ENCODE measurements around the gene RAB27B.

Gene RAB27B

GRCh38 chr18:54916507-54916906 is 88.2 kb downstream of the RAB27B start:
- no peak for DNase-seq

DNA sequence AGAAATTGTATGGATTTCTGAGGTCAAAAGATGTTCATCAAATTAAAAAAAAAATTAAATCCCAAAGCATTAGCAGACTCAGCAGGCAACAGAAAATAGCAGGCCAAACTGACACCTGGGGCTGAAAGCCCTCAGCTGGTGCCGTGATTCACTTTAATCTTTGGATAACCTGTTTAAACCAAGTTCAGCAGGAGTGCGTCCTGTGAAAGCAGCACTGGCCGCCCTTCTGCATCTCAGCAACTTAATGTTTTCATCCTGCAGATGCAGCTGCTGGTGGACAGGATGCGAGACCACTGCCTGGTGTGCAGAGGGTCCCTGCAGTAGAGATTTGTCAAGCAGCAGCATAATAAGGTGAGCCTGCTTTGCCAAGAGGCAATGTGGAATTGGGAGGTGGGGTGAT is 89.8 kb downstream of the RAB27B start:
- no peak for DNase-seq

- no peak for DNase-seq
These were observed 91.1 kb downstream of the RAB27B start for GRCh38 chr18:54919412-54919811.

GRCh38 chr18:54923339-54923956 is 95.2 kb downstream of the RAB27B start:
- no peak for DNase-seq

GRCh38 chr18:54924948-54925347 is 96.7 kb downstream of the RAB27B start:
- no peak for DNase-seq

DNA sequence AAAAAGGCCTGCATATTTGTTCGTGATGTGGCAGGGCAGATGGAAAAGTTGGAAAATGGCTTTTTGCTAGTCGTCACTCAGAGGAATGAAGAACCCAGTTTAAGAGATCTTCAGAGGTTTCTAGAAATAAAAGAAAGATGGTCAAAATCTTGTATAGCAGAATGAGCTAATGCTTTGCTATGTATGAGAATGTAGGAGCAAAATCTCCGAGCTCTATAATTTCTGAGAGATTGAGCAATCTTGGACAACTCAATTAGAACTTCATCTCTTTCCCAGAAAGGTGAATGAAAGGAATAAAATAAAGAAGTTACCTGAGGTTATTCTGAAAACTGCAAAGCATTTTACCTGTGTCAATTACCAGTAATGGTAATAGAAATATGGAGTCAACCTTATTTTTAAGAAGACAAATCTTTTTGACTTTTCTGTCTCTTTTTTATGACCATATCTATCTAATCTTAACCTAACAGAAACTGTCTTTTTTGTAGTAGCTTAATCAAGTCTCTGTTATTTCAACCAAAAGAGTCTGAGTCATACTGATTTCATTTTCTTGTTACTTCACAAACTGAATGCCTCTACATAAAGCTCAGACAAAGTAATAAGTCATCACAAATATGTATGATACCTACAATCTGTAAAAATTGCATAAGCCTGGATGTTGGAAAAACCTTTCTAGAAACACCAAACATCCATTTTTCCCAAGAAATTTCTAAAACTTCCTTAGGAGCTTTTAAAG is 98.5 kb downstream of the RAB27B start:
- DNase-seq, result no peak

GRCh38 chr18:54928236-54928635 is 100.0 kb downstream of the RAB27B start:
- DNase-seq, result no peak

DNA sequence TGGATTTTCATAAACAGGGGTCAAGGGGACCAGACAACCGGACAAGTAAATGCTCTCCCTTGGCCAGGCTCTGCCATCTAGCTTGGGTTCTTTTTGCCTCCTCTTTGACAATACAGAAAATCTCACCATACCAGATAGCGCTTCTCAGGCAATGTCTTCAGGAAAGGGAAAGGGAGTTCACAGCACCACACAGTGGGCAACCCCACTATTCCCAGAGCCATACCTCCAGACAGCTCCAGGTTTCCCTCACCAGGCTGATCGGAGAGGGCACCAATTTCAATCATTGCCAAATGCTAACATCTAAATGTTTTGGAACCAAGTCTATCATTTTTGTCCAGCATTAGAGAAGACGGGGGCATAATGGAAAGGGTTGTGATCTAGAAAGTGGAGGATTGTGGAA is 102.9 kb downstream of the RAB27B start:
- DNase-seq, result no peak

GRCh38 chr18:54932472-54932871 is 104.2 kb downstream of the RAB27B start:
- no peak for DNase-seq

GRCh38 chr18:54938506-54938905 is 110.2 kb downstream of the RAB27B start:
- DNase-seq, result no peak

GRCh38 chr18:54939361-54939917 is 111.2 kb downstream of the RAB27B start:
- no peak for DNase-seq

DNA sequence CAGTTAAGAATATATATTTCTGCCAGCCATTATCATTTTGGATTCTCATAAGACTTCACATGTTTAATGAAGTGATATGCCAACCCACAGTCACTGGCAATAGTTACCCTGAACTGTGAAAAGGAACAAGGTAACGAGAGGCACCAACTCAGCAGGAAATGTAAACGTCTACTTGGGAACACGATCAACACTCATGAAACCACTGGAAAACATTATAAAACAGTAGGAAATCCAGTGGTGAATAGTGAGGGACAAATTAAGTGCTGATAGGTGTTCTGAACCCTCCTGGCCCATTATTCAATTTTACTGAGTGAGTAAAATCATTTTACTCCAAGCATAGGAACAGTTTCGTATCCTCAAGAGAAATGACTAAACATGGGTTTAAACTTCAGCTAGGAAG is 113.9 kb downstream of the RAB27B start:
- no peak for DNase-seq

DNA sequence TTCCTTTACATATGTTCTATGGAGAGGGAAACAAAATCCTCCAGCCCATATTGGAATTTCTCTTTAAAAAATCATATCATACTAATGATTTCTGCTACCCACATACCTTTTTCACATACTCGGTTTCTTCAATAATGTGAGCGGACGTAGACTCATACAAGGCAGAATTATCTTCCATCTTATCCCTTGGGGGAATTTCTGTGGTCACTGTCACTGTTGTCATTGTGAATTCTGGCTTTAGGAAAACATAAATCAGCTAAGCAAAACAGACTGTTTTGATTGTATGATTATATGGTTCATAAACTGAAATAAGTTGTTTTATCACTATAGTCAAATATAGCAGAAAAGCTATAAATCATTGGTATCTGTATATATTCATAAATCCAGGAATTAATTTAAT is 114.3 kb downstream of the RAB27B start:
- DNase-seq, result no peak
